Mesodermal cell (in vitro differentiated cells): Measurements from ENCODE around the gene ARFRP1.

Experiments
- H3K27ac ChIP-seq: 2 replicates; pipeline ENCODE4 v1.7.0; 2013; ENCODE audit warnings: mild to moderate bottlenecking, low read depth, low read length, moderate library complexity; ENCODE audit not compliant: severe bottlenecking
- H3K36me3 ChIP-seq: 2 replicates; pipeline ENCODE4 v1.7.1; 2013; ENCODE audit warnings: mild to moderate bottlenecking, low read length, moderate library complexity; ENCODE audit not compliant: control insufficient read depth, insufficient read depth
- H3K4me1 ChIP-seq: one replicate; pipeline ENCODE4 v1.7.1; 2013; ENCODE audit warnings: mild to moderate bottlenecking, low read length; ENCODE audit not compliant: insufficient read depth, control insufficient read depth, poor library complexity, severe bottlenecking
- H3K4me3 ChIP-seq: 2 replicates; pipeline ENCODE4 v1.7.0; 2013; ENCODE audit warnings: low read length, control low read depth, mild to moderate bottlenecking; ENCODE audit not compliant: insufficient read depth, poor library complexity, severe bottlenecking; ENCODE audit errors: extremely low read depth
- H3K9me3 ChIP-seq: 2 replicates; pipeline ENCODE4 v1.7.1; 2013; ENCODE audit warnings: mild to moderate bottlenecking, low read length, moderate library complexity; ENCODE audit not compliant: control insufficient read depth
- WGBS, 2 experiments: methylation state at CpG; one replicate each; pipeline ENCODE4 v1.1.5; 2013; ENCODE audit warnings: missing lambda C conversion rate in 2 of 2; ENCODE audit not compliant: insufficient coverage in 2 of 2; 5-methylcytosine and 5-hydroxymethylcytosine counted together

The ARFRP1 gene

GRCh38 chr20:63699466-63700198 lies 8.1 kb downstream of the ARFRP1 start:
- WGBS, 2 experiments: 88 to 91% methylated on average over 19 to 22 of the region's 24 CpGs

GRCh38 chr20:63698739-63699465 lies 8.9 kb downstream of the ARFRP1 start:
- peak overlapping the region; percentile 62 for H3K27ac ChIP-seq
- WGBS, 2 experiments: 62 to 63% methylated on average over 13 to 16 of the region's 19 CpGs

More at GRCh38 chr20:63699466-63700198, 8.1 kb downstream of the ARFRP1 start:
- Histone ChIP-seq H3K4me1 (peaks cover 28% of the 10 kb centered on the region), H3K27ac (peak overlapping the region; percentile 62), H3K9me3 (no peaks in the 10 kb centered on the region), H3K4me3 (no peak overlapping the region), H3K36me3 (peaks cover 19% of the 10 kb centered on the region)

DNA sequence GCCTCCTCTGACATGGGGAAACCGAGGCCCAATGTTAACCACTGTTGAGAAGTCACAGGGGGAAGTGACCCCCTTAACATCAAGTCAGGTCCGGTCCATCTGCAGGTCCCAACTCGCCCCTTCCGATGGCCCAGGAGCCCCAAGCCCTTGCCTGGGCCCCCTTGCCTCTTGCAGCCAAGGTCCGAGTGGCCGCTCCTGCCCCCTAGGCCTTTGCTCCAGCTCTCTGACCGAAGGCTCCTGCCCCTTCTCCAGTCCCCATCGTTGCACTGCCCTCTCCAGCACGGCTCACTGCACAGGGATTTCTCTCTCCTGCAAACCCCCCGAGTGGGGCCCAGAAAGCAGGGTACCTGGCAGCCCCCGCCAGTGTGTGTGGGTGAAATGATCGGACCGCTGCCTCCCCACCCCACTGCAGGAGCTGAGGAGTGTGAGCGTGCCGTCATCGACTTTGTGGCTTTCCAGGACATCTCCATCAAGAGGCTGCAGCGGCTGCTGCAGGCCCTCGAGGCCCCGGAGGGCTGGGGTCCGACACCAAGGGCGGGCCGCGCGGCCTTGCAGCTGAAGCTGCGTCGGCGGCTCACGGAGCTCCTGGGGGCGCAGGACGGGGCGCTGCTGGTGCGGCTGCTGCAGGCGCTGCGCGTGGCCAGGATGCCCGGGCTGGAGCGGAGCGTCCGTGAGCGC lies 9.8 kb downstream of the ARFRP1 start:
- Histone ChIP-seq H3K27ac (no peak overlapping the region), H3K4me3 (no peak overlapping the region), H3K4me1 (peaks cover 28% of the 10 kb centered on the region), H3K36me3 (peaks cover 10% of the 10 kb centered on the region), H3K9me3 (no peaks in the 10 kb centered on the region)
- WGBS, 2 experiments: 92% methylated on average over 31 to 34 of the region's 40 CpGs

More at GRCh38 chr20:63698739-63699465, 8.9 kb downstream of the ARFRP1 start:
- Histone ChIP-seq H3K4me1 (peaks cover 28% of the 10 kb centered on the region), H3K9me3 (no peaks in the 10 kb centered on the region), H3K36me3 (peaks cover 16% of the 10 kb centered on the region), H3K4me3 (no peak overlapping the region)

DNA sequence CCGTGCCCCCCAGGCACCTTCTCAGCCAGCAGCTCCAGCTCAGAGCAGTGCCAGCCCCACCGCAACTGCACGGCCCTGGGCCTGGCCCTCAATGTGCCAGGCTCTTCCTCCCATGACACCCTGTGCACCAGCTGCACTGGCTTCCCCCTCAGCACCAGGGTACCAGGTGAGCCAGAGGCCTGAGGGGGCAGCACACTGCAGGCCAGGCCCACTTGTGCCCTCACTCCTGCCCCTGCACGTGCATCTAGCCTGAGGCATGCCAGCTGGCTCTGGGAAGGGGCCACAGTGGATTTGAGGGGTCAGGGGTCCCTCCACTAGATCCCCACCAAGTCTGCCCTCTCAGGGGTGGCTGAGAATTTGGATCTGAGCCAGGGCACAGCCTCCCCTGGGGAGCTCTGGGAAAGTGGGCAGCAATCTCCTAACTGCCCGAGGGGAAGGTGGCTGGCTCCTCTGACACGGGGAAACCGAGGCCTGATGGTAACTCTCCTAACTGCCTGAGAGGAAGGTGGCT lies 10.4 kb downstream of the ARFRP1 start:
- peaks cover 10% of the 10 kb centered on the region for H3K36me3 ChIP-seq
- peaks cover 28% of the 10 kb centered on the region for H3K4me1 ChIP-seq
- H3K9me3 ChIP-seq: no peaks in the 10 kb centered on the region
- no peak overlapping the region for H3K4me3 ChIP-seq
- 90 to 97% methylated on average over 5 to 6 of the region's 7 CpGs for WGBS, 2 experiments
- H3K27ac ChIP-seq: no peak overlapping the region

GRCh38 chr20:63696628-63697356 lies 11.0 kb downstream of the ARFRP1 start, which contains the start of gene TNFRSF6B:
Gene TNFRSF6B (plus strand): TSS chr20:63696652. CDS start chr20:63696768, 116 bp downstream.
- Histone ChIP-seq H3K4me1 (peaks cover 28% of the 10 kb centered on the region), H3K27ac (no peak within 1 kb of the TSS), H3K4me3 (no peak within 1 kb of the TSS), H3K9me3 (no peaks in the 10 kb centered on the region), H3K36me3 (peaks cover 10% of the 10 kb centered on the region)
- WGBS, 2 experiments: 83 to 85% methylated on average over 37 to 52 of the region's 52 CpGs

GRCh38 chr20:63696306-63696627 lies 11.5 kb downstream of the ARFRP1 start:
- no peak overlapping the region for H3K27ac ChIP-seq
- H3K4me3 ChIP-seq: no peak overlapping the region
- 67 to 70% methylated on average over 2 to 5 of the region's 6 CpGs for WGBS, 2 experiments

DNA sequence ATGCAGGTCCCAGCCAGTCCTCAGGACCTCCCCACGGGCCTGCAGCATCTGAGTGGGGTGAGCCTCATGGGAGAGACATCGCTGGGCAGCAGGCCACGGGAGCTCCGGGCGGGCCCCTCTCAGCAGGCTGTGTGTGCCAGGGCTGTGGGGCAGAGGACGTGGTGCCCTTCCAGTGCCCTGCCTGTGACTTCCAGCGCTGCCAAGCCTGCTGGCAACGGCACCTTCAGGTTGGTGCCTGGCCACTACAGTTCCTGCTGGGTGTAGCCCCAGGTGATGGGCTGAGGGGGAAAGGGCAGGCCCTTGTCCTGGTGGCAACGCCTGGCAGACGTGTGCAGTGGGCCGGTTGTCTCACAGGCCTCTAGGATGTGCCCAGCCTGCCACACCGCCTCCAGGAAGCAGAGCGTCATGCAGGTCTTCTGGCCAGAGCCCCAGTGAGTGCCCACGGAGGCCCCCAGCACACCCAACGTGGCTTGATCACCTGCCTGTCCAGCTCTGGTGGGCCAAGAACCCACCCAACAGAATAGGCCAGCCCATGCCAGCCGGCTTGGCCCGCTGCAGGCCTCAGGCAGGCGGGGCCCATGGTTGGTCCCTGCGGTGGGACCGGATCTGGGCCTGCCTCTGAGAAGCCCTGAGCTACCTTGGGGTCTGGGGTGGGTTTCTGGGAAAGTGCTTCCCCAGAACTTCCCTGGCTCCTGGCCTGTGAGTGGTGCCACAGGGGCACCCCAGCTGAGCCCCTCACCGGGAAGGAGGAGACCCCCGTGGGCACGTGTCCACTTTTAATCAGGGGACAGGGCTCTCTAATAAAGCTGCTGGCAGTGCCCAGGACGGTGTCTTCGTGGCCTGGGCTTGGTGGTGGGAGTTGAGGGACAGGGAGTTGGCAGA lies 12.1 kb downstream of the ARFRP1 start:
- no peak overlapping the region for H3K4me3 ChIP-seq
- 94 to 96% methylated on average over 21 to 25 of the region's 25 CpGs for WGBS, 2 experiments
- H3K4me1 ChIP-seq: peaks cover 28% of the 10 kb centered on the region
- no peaks in the 10 kb centered on the region for H3K9me3 ChIP-seq
- peaks cover 10% of the 10 kb centered on the region for H3K36me3 ChIP-seq
- H3K27ac ChIP-seq: no peak overlapping the region

More at GRCh38 chr20:63696306-63696627, 11.5 kb downstream of the ARFRP1 start:
- Histone ChIP-seq H3K4me1 (peaks cover 28% of the 10 kb centered on the region), H3K9me3 (no peaks in the 10 kb centered on the region), H3K36me3 (peaks cover 10% of the 10 kb centered on the region)

GRCh38 chr20:63694584-63695423 lies 13.0 kb downstream of the ARFRP1 start:
- 95 to 96% methylated on average over 35 to 36 of the region's 37 CpGs for WGBS, 2 experiments
- no peak overlapping the region for H3K27ac ChIP-seq
- peaks cover 7% of the 10 kb centered on the region for H3K36me3 ChIP-seq
- no peak overlapping the region for H3K4me3 ChIP-seq
- H3K9me3 ChIP-seq: no peaks in the 10 kb centered on the region
- H3K4me1 ChIP-seq: peaks cover 27% of the 10 kb centered on the region
